HepG2 (cell line): ENCODE results near the gene GADD45GIP1. TPM values are rescaled to one million over a fixed set of nuclear protein-coding genes. Genes with fewer than 3 reads are reported as not detected.

Experiments used
- CCDC6 ChIP-seq: sonication (generic); formaldehyde crosslinking; IDR thresholded peaks from 2 replicates; pipeline ENCODE4 v1.8.1; 2022; ENCODE audit warnings: mild to moderate bottlenecking, missing genetic modification reagents, moderate library complexity
- ELF1 ChIP-seq: sonication (generic); formaldehyde crosslinking; IDR thresholded peaks from 2 replicates; pipeline ENCODE4 v1.4.0; 2020; ENCODE audit warnings: missing genetic modification reagents
- GPBP1L1 ChIP-seq: sonication (generic); formaldehyde crosslinking; IDR thresholded peaks from 2 replicates; pipeline ENCODE4 v1.5.0; 2020; ENCODE audit warnings: mild to moderate bottlenecking, missing genetic modification reagents
- GPN1 ChIP-seq: sonication (generic); formaldehyde crosslinking; IDR thresholded peaks from 2 replicates; pipeline ENCODE4 v1.5.1; 2020; ENCODE audit warnings: missing genetic modification reagents, borderline replicate concordance
- HMGXB4 ChIP-seq, 2 experiments: sonication (generic) in 1 of 2; formaldehyde crosslinking in 1 of 2; IDR thresholded peaks; 2 replicates each; pipeline versions ENCODE4 v1.4.0 to v1.6.1; 2018 to 2020; ENCODE audit warnings: missing genetic modification reagents in 2 of 2, borderline replicate concordance in 1 of 2, low read depth in 1 of 2, mild to moderate bottlenecking in 1 of 2, missing biosample characterization in 1 of 2
- LBX2 ChIP-seq: sonication (generic); formaldehyde crosslinking; IDR thresholded peaks from 2 replicates; pipeline ENCODE4 v1.5.0; 2020; ENCODE audit warnings: missing genetic modification reagents, mild to moderate bottlenecking, borderline replicate concordance
- NR2F1 ChIP-seq, 2 experiments: fragments of 450-650 bp in 1 of 2; formaldehyde crosslinking in 1 of 2; IDR thresholded peaks; 2 replicates each; pipeline versions ENCODE4 v1.5.0 to v1.6.1; 2016 to 2020; ENCODE audit warnings: mild to moderate bottlenecking in 1 of 2, missing compliant biosample characterization in 1 of 2, missing genetic modification reagents in 1 of 2, moderate library complexity in 1 of 2
- RFX3 ChIP-seq: IDR thresholded peaks from 2 replicates; pipeline ENCODE4 v1.6.1; 2016; ENCODE audit warnings: missing biosample characterization, missing genetic modification reagents
- SP4 ChIP-seq: sonication (generic); formaldehyde crosslinking; IDR thresholded peaks from 2 replicates; pipeline ENCODE4 v1.8.1; 2023; ENCODE audit warnings: mild to moderate bottlenecking, missing genetic modification reagents
- TAF15 ChIP-seq: fragments of 200-400 bp; formaldehyde crosslinking; IDR thresholded peaks from one replicate; pipeline ENCODE4 v1.6.1; 2018; ENCODE audit warnings: mild to moderate bottlenecking, low read depth, low read length; ENCODE audit not compliant: poor library complexity, severe bottlenecking
- TBL1XR1 ChIP-seq: fragments of 150-350 bp; IDR thresholded peaks from 2 replicates; pipeline ENCODE4 v1.6.1; 2014; ENCODE audit warnings: borderline replicate concordance, low read length; ENCODE audit not compliant: partially characterized antibody
- TBP ChIP-seq: sonication (generic); formaldehyde crosslinking; IDR thresholded peaks from 2 replicates; pipeline ENCODE4 v1.5.0; 2020; ENCODE audit warnings: missing genetic modification reagents
- YEATS2 ChIP-seq: sonication (generic); formaldehyde crosslinking; IDR thresholded peaks from 2 replicates; pipeline ENCODE4 v1.4.0; 2020; ENCODE audit warnings: missing genetic modification reagents, borderline replicate concordance
- ZBTB20 ChIP-seq: sonication (generic); formaldehyde crosslinking; IDR thresholded peaks from 2 replicates; pipeline ENCODE4 v1.8.1; 2023; ENCODE audit warnings: missing genetic modification reagents, low read depth, mild to moderate bottlenecking, borderline replicate concordance
- ZNF10 ChIP-seq: sonication (generic); formaldehyde crosslinking; IDR thresholded peaks from 2 replicates; pipeline ENCODE4 v1.4.0; 2020; ENCODE audit warnings: mild to moderate bottlenecking, low read depth, missing genetic modification reagents, borderline replicate concordance
- ZNF138 ChIP-seq: sonication (generic); formaldehyde crosslinking; IDR thresholded peaks from 2 replicates; pipeline ENCODE4 v1.5.0; 2020; ENCODE audit warnings: mild to moderate bottlenecking, low read depth, missing genetic modification reagents
- ZNF180 ChIP-seq: sonication (generic); formaldehyde crosslinking; IDR thresholded peaks from 2 replicates; pipeline ENCODE4 v1.4.0; 2020; ENCODE audit warnings: low read depth, missing genetic modification reagents, borderline replicate concordance
- ZNF609 ChIP-seq: sonication (generic); formaldehyde crosslinking; IDR thresholded peaks from 2 replicates; pipeline ENCODE4 v1.4.0; 2020; ENCODE audit warnings: mild to moderate bottlenecking, missing genetic modification reagents, borderline replicate concordance
- polyA plus RNA-seq, 8 experiments: library from polyadenylated mRNA; depleted of rRNA in 3 of 8; stranded (reverse) in 7 of 8; unstranded in 1 of 8; fragments of >200 nt; fragmentation: Illumina TruSeq in 4 of 8; extraction: Trizol in 4 of 8; gene quantifications; 2 replicates each; pipeline versions ENCODE4 v1.2.1 to v1.2.3, GENCODE V29; 2011 to 2016; ENCODE audit warnings: low read depth in 4 of 8, missing spikeins in 1 of 8, mixed read lengths in 1 of 8; ENCODE audit not compliant: insufficient read depth in 1 of 8
- total RNA-seq, 5 experiments: library from RNA; depleted of rRNA; stranded (reverse); fragments of >200 nt; fragmentation: Illumina TruSeq; extraction: Trizol; gene quantifications; 2 replicates each; pipeline ENCODE4 v1.2.3, GENCODE V29; 2016; ENCODE audit warnings: low read depth in 1 of 5

GADD45GIP1 gene
- total and polyA plus RNA-seq, 2 of the 13 experiments (the other 11 are each of a cell fraction or from before 2014, with no cell fraction given) = 24.6 to 30.7 TPM

GRCh38 chr19:12985049-12985776, 28.2 kb upstream of the GADD45GIP1 start (continued):
- TF ChIP-seq TAF15 (no peak), GPN1 (CRISPR knock-in tag) (no peak), LBX2 (CRISPR knock-in tag) (peak; percentile 49), ZNF180 (no peak), ELF1 (no peak), SP4 (no peak; the same call in 1 of the 2 replicates), ZBTB20 (CRISPR knock-in tag) (no peak), ZNF609 (CRISPR knock-in tag) (no peak), TBP (CRISPR knock-in tag) (no peak), YEATS2 (no peak; the same call in 1 of the 2 replicates), GPBP1L1 (CRISPR knock-in tag) (no peak), RFX3 (no peak), HMGXB4 (CRISPR knock-in tag; IDR thresholded peaks at IDR 0.05; ENCODE audit: borderline replicate concordance in 1 of 2, low read depth in 1 of 2) (peak in 1 of 2 experiments; percentile 51; a peak in 1 of 4 replicates), TBL1XR1 (no peak), NR2F1 (CRISPR knock-in tag; IDR thresholded peaks at IDR 0.05) (no peak), ZNF138 (CRISPR knock-in tag) (0 out of 2 replicates have a peak, but pooled peaks have one; percentile 49), ZNF10 (CRISPR knock-in tag) (no peak), CCDC6 (CRISPR knock-in tag) (no peak)
